Measurements from ENCODE around the gene TMEM200A.

Gene TMEM200A

DNA sequence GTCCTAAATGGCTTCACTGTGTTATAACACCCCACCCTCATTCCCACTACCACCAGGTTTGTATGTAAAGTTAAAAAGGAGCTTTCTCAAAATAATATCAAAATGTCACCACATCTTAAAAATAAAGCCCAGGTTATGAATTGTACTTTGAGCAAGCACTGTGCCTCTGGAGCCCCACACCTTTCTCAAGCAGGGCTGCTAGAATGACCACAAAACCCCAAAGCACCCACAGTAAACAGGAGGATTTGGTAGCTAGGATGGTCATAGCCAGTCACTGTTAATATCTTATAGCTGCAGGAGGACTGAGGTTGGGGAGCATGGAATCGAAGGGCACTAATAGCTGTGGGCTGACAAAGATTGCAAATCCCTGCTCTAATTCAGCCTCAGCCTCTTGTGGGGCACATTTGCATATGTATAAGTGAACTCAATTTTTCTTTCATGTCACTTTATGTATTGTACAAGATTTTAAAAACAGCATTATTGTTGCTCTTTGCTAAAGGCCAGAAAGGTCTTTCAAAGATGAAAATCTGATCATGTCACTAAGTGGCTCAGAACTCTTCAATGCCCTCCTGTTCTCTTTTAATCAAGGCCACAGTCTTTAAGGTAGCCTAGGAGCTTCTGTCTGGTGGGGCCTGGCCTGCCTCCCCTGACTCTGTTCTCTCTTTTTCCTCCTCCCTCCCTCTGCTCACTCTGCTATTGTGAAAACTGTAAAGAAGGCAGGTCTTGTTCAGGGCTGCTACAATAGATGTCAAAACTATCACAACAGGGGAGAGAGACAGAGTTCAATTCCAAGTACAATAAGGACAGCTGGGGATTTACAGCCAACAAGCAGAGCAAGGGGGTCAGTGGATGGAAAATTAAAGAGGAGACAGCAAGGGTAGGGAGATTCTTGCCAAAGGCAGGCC, 101.6 kb downstream of the TMEM200A start:
- H3K27ac ChIP-seq, result no peak overlapping the region
- no peak overlapping the region for H3K4me3 ChIP-seq

- no peak overlapping the region for H3K4me3 ChIP-seq
Measured at GRCh38 chr6:130470766-130471165, 104.9 kb downstream of the TMEM200A start.

GRCh38 chr6:130473886-130474285, 108.1 kb downstream of the TMEM200A start:
- no peak overlapping the region for H3K4me3 ChIP-seq
- no peak overlapping the region for H3K27ac ChIP-seq

More at GRCh38 chr6:130470766-130471165, 104.9 kb downstream of the TMEM200A start:
- H3K27ac ChIP-seq, result no peak overlapping the region

DNA sequence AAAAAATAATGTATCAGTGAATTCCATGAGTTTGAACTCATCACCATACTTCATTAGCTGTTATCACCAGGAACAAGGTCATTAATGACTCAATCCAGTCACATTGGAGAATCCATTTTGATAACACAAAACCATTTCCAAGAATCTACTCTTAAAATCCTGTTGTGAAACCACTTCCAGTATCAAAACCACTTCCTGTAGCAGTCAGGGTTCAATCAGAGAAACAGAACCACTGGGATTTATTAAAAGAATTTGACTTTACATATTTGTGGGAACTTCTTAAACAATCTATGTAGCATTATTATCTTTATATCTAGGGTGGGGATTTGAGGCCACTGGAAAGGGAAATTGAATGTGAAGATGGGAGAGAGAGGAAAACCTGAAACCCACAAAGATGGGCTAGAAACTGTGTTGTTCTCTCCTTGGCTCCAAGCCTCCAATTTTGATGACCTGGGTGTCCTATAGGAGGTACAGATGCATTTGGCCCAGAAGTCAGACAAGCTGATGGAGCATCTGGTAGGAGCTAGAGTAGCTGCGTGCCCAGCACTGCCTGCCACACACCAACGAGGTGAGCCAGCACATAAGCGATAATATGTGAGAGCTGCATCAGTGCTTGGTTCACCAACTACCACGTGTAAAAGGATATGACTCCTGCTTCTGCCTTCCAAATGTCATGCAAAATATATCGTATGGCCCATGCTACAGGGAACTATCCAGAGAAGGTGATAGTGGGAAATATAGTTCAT, 117.0 kb downstream of the TMEM200A start:
- no peak overlapping the region for H3K27ac ChIP-seq
- H3K4me3 ChIP-seq, result no peak overlapping the region

- Histone ChIP-seq H3K4me3 (no peak overlapping the region), H3K27ac (no peak overlapping the region)
Measured at GRCh38 chr6:130485870-130486269, 120.1 kb downstream of the TMEM200A start.

- Histone ChIP-seq H3K27ac (no peak overlapping the region), H3K4me3 (no peak overlapping the region)
Measured at GRCh38 chr6:130486417-130486816, 120.6 kb downstream of the TMEM200A start.

GRCh38 chr6:130489514-130489913, 123.7 kb downstream of the TMEM200A start:
- H3K27ac ChIP-seq, result no peak overlapping the region

More at GRCh38 chr6:130489514-130489913, 123.7 kb downstream of the TMEM200A start:
- H3K4me3 ChIP-seq, result no peak overlapping the region
